ENCODE data around the gene TM9SF3. TPM values are rescaled to one million over a fixed set of nuclear protein-coding genes. Genes with fewer than 3 reads are reported as not detected.

Gene TM9SF3
- total RNA-seq, 4 donors from 2014 or later: 27.5 to 32.4 (median 31.0) TPM

DNA sequence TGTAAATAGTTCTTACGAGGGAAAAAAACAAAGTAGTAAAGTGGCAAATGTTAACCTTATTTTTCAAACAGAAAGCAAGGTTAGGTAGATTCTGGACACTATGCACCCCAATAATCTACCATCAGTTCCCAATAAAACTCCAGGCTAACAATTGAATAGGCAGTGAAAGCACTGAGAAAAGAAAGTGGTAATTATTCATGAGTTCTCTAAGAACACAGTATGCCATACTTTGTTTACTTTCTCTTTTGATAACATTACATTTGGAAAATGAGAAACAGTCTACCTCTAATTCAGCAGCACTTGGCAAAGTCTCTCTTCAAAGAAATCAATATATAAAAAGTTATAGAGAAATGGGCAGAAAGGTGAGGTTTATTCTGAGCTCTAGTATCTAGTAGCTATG, 18.4 kb downstream of the TM9SF3 start:
- Histone ChIP-seq H3K36me3 (peaks cover 0 to 4% of the 10 kb centered on the region in 2 donors), H3K27me3 (no peaks in the 10 kb centered on the region), H3K4me1 (peaks cover 25 to 42% of the 10 kb centered on the region in 2 donors), H3K9me3 (no peaks in the 10 kb centered on the region), H3K27ac (no peak overlapping the region), H3K4me3 (no peak overlapping the region)
- no peak for TF ChIP-seq POLR2A (IDR thresholded peaks at IDR 0.05)
- TF ChIP-seq, protein P1, sequence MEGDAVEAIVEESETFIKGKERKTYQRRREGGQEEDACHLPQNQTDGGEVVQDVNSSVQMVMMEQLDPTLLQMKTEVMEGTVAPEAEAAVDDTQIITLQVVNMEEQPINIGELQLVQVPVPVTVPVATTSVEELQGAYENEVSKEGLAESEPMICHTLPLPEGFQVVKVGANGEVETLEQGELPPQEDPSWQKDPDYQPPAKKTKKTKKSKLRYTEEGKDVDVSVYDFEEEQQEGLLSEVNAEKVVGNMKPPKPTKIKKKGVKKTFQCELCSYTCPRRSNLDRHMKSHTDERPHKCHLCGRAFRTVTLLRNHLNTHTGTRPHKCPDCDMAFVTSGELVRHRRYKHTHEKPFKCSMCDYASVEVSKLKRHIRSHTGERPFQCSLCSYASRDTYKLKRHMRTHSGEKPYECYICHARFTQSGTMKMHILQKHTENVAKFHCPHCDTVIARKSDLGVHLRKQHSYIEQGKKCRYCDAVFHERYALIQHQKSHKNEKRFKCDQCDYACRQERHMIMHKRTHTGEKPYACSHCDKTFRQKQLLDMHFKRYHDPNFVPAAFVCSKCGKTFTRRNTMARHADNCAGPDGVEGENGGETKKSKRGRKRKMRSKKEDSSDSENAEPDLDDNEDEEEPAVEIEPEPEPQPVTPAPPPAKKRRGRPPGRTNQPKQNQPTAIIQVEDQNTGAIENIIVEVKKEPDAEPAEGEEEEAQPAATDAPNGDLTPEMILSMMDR (IDR thresholded peaks at IDR 0.05 in 4 of 5, conservative IDR thresholded peaks at IDR 0.05 in 1 of 5): no peak
- in situ Hi-C loops (cut with MboI; ENCODE audit: low sequenced_read_pairs in 4 of 4) (no loop called here), intact Hi-C loops (cut with DNase I; ENCODE audit: low total_unique reads) (no loop called here)
- no peak for DNase-seq
- no peak for ATAC-seq

DNA sequence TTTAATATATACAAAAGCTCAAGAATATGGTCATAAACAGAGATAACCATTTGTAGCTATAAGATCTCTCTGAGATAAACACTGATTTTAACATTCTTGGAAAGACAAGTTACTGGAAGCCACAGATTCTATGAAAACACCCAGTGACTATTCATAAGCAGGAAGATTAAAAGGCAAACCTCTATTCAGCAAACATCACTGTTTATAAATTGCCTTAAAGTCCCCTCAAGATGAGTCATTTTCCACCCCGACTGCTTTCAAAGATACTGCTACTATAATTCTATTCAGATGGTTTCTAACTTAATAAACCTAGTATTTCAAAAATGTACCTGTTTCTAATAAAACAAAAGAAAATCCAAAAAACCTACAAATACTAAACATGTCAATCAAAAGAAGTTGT, 21.0 kb downstream of the TM9SF3 start:
- H3K27ac ChIP-seq: no peak overlapping the region
- in situ Hi-C loops (cut with MboI; ENCODE audit: low sequenced_read_pairs in 4 of 4): no loop called here
- no peak for ATAC-seq

DNA sequence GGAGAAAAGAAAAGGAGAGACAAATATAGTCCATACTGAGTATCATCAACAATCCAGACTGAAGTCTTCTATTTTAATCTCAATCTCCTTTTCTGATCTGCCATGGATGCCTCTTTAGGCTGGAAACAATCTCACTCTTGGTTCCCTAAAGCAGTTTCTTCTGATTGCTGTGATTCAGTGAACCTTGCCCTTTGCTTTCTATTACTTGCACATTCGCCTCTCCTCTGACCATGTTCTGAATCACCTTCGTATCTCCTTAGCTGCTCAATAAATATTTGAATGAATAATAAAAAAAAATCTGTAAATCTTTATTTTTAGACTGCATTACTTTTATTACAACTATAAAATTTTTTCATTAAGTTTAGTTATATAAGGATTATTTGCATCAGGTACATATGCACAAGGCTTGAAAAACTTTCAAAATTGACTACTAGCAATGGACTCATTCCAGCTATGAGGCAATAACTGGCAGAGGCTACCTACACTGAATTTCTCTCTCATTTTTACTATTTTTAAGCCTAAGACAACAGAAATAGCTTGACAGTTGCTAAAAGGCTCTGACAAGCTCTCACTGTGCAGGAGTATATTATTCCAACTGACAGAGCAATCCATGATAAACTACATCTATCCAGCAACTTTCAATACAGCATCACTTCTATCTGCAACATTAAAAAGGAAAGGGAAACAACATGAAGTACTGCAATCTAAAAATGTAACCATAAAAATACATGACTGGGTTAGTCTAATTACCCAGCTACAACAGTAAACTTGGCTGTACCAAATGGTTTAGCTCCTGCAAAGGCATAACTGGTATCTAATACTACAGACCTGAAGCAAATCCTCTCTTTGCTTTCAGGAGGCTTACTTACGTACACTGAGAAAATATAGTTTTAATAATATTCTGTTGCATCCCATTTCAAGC, 25.6 kb downstream of the TM9SF3 start:
- in situ Hi-C loops (cut with MboI; ENCODE audit: low sequenced_read_pairs in 4 of 4): no loop called here
- no peak overlapping the region for H3K4me3 ChIP-seq
- H3K27me3 ChIP-seq: no peaks in the 10 kb centered on the region
- intact Hi-C loops (cut with DNase I; ENCODE audit: low total_unique reads): no loop called here
- peaks cover 0 to 5% of the 10 kb centered on the region in 2 donors for H3K4me1 ChIP-seq
- H3K9me3 ChIP-seq: no peaks in the 10 kb centered on the region
- no peak overlapping the region for H3K27ac ChIP-seq
- DNase-seq (no peak), ATAC-seq (no peak)
- no peak for TF ChIP-seq POLR2A (IDR thresholded peaks at IDR 0.05)
- TF ChIP-seq, protein P1 (IDR thresholded peaks at IDR 0.05 in 4 of 5, conservative IDR thresholded peaks at IDR 0.05 in 1 of 5): no peak
- peaks cover 0 to 31% of the 10 kb centered on the region in 2 donors for H3K36me3 ChIP-seq

More for the DNA sequence above, 21.0 kb downstream of the TM9SF3 start:
- H3K27me3 ChIP-seq: no peaks in the 10 kb centered on the region
- no peaks in the 10 kb centered on the region for H3K9me3 ChIP-seq
- H3K4me1 ChIP-seq: peaks cover under 1 to 22% of the 10 kb centered on the region in 2 donors
- intact Hi-C loops (cut with DNase I; ENCODE audit: low total_unique reads): no loop called here
- peaks cover 0 to 4% of the 10 kb centered on the region in 2 donors for H3K36me3 ChIP-seq
- no peak overlapping the region for H3K4me3 ChIP-seq
- DNase-seq: no peak
- TF ChIP-seq POLR2A (IDR thresholded peaks at IDR 0.05): no peak
- TF ChIP-seq, protein P1 (IDR thresholded peaks at IDR 0.05 in 4 of 5, conservative IDR thresholded peaks at IDR 0.05 in 1 of 5): no peak

DNA sequence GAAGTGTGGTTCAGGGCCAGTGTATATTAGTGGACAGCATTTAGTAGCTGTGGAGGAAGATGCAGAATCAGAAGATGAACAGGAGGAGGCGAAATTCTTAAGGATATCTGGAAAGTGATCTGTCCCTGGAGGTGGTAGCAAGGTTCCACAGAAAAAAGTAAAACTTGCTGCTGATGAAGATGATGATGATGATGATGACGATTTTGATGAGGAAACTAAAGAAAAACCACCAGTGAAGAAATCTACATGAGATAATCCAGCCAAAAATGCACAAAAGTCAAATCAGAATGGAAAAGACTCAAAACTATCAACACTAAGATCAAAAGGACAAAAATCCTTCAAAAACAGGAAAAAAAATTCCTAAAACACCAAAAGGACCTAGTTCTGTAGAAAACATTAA, 26.3 kb downstream of the TM9SF3 start:
- Histone ChIP-seq H3K4me3 (no peak overlapping the region), H3K4me1 (peaks cover 0 to 5% of the 10 kb centered on the region in 2 donors), H3K36me3 (peaks cover 0 to 31% of the 10 kb centered on the region in 2 donors), H3K27ac (no peak overlapping the region), H3K27me3 (no peaks in the 10 kb centered on the region), H3K9me3 (no peaks in the 10 kb centered on the region)
- intact Hi-C loops (cut with DNase I; ENCODE audit: low total_unique reads) (no loop called here), in situ Hi-C loops (cut with MboI; ENCODE audit: low sequenced_read_pairs in 4 of 4) (no loop called here)
- DNase-seq: no peak
- TF ChIP-seq POLR2A (IDR thresholded peaks at IDR 0.05): no peak
- TF ChIP-seq, protein P1 (IDR thresholded peaks at IDR 0.05 in 4 of 5, conservative IDR thresholded peaks at IDR 0.05 in 1 of 5): no peak
- no peak for ATAC-seq

All from gastrocnemius medialis (tissue), 4 donors.